HG03066 (cell line): ENCODE data around the gene DDX1.
"Not testable (repeated sequence)": the region's sequence is repeated elsewhere in the genome, so short reads cannot be mapped to it uniquely, and the experiment has no call there.

Source experiments
- ATAC-seq: cut with Tn5 transposase; IDR thresholded peaks from one replicate; pipeline ENCODE4 v1.9.1; 2021; ENCODE audit warnings: low read depth; ENCODE audit not compliant: unreplicated experiment

The DDX1 gene

DNA sequence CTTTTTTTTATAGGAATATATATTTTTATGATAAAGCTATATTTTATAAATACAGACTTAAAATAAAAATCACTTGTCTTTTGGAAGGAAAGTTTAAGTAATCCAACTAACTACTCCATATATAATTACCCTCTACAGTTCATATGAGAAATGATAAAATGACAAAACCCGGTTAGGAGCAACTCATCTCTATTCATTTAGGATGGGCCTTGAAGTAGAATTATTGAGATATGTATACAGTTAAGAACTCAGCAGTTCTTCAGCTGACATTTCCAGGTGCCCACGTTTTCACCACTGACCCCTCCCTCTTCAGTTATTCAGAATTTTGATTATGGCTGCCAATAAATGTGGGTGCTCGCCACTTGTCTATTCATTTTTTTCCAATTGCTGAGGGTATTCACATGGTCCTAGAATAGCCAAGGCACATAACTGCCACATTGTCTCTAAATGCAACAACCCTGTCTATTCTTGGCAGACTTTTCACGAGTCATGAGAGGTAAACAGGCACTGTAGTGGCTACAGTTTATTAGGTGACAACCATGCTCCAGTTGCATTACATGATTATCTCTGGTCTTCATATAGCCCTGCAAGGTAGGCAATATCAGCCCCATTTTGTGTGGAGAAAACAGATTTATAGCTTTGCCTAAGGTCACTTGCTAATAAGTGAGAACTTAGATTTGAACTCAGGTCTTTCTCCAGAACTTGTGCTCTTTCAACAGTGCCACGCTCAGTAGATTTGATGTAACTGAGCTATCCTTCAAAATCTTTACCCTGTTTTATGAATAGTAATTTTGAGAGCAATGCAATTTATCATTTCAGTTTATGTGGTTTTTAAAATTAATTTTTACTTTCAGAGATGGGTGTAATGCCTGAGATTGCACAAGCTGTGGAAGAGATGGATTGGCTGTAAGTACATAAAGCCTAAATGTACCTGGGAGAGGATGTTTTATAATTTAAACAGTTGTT lies 2.9 kb downstream of the DDX1 start:
- ATAC-seq = no peak

DNA sequence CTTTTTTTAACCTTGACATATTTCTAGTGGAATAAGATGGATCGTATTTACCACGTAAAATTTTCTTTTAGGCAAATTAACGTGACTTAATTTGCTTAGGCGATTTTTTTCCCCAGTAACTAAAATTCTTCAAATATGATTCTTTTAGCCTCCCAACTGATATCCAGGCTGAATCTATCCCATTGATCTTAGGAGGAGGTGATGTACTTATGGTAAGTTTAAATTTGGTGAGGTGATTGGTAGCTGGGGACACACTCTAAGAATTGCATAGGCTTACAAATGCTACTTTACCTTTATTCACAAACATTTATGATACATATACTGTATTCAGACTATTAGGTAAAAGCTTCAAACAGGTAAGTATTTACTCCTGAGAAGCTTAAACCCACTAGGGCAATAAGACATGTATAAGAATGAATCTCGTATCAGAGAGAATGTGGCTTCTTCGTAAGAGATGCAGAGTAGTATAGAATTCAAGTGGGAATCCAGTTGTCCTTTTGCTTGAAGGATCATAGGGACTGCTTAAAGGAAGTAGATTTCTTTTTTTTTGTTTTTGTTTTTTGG lies 3.8 kb downstream of the DDX1 start:
- ATAC-seq = no peak

DNA sequence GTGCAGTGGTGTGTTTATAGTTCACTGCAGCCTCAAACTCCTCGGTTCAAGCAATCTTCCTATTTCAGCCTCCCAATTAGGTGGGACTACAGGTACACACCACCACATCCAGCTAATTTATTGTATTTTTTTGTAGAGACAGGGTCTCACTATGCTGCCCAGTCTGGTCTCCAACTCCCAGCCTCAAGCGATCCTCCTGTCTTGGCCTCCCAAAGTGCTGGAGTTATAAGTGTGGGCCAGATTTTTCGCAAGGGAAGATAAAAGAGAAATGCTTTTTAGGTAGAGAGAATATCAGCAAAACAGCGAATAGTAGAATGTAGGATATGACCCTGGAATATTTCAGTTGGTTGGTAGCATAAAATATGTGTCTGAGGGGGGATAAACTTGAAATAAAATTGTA lies 4.3 kb downstream of the DDX1 start:
- no peak for ATAC-seq

DNA sequence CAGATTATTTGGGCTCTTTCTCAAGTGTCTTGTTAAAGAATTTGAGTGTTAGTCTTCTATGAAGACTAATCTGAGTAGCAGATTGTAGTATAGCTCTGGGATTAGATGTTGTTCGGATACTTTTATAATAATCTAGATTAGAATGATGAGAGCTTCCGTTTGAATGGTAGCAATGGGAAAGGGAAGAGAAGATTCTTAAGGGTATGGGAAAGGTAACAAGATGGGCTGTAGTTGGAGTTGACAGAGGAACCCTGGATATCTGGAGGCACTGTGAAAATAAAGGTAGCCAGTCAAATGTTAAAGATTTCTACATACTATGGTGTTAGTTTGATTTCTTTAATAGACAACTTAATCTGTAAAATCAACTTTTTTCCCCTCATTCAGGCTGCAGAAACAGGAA lies 4.7 kb downstream of the DDX1 start:
- ATAC-seq = no peak

DNA sequence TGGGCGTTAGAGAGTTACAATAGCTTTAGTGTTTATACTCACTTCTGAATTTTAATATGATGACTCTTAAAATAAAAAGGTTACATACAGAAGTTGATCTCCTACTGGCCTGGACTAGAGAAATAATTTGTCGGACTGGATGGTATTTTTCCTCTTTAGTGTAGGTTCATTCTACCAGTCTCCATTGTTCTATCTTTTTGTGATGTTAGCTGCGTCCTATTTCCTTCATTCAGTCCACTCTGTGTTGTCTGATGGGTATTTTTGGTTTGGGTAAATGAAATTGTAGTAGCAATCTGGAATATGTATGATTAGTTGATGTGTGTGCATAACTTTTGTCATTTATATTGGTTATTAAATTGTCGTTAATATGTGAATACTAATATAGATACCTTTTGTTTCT lies 5.3 kb downstream of the DDX1 start:
- no peak for ATAC-seq

DNA sequence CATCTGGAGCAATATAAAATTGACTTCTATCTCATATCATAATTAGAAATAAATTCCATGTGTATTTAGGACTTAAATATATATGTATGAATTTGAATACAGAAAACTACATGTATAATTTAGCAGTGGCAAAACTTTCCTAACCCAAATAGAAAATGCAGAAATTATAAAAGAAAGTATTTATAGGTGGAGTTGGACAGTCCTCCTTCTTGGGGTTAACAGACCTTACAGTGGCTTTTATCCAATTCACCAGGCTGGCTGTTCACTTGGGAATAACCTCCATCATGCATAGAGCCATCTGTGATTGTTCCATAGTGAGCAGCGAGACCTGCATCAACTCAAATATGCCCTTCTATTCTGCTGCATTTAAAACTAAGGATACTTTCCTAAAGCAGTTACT lies 8.3 kb downstream of the DDX1 start:
- ATAC-seq = no peak

DNA sequence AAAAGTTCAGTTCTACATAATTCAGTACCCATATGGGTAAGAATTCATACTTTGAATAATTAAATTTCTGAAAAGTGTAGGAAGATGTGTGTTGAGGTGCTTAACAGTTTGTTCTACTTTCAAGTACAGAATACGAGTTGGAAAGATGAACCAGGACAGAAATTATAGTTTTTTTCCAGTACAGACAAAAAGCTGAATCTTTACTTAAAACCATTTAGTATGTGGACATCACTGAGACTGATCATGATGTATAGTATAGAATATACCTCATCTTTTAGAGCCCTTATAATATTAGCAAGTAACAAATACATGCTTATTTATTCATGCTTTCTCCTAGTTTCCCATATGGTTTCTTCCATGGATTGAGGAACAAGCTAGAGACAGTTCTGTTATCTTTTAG lies 10.0 kb downstream of the DDX1 start:
- no peak for ATAC-seq

DNA sequence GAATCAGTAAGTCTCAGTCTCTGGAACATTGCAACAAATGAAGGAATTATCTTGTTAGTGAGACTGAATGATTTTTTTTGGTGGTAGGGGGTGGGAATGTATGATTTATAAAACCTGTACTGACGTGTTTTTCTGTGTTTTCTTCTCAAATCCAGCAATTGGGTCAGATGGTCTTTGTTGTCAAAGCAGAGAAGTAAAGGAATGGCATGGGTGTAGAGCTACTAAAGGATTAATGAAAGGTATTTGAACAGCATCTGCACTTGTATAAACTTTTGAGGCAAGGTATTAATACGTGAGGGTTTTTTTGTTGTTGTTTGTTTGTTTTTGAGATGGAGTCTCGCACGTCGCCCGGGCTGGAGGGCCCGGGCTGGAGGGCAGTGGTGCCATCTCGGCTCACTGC lies 10.7 kb downstream of the DDX1 start:
- no peak for ATAC-seq

DNA sequence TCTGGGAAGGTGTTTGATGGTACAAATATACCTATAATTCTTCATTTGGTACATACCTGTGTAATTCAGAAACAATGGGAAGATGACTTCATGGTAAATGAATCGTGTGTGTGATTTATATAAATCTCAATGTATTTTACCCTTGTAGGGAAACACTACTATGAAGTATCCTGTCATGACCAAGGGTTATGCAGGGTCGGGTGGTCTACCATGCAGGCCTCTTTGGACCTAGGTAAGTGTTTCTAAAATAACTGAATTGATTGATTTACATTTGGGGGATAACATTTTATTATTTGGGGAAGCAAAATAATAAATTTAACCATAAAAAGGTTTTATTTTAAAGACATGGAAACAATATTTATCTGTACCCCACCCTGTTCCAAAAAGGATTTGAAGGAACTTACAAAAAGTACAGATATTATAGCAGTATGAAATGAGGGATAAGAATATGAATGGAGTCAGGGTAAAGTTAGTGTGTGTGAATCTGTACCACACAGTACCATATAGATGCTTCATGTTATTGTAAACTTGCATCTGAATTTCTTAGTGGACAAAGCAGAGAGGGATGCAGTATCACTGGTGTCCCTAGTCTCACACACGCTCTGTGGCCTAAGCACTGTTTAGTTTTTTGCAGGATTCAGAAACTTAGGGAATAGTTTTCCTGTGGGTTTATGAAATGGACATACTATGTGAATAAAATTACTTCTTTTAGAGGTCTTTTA lies 11.5 kb downstream of the DDX1 start:
- ATAC-seq = no peak

DNA sequence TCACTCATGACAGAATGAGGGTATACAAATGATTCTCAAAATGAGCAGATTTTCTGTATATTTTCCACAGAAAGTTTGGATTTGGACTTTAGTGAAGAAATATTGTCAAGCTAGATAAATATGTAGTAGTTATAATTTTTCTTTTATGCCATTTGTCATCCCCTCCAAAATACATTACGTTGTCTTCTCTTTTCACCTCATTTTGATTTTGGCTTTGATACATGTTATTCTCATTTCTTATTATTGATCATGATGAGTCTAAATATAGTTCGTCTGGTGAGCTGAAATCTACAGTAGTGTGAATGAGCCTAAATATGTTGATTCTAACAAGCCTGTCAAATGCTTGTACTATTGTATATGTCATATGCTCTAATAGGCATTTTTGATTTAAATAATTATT lies 12.3 kb downstream of the DDX1 start:
- ATAC-seq = no peak

DNA sequence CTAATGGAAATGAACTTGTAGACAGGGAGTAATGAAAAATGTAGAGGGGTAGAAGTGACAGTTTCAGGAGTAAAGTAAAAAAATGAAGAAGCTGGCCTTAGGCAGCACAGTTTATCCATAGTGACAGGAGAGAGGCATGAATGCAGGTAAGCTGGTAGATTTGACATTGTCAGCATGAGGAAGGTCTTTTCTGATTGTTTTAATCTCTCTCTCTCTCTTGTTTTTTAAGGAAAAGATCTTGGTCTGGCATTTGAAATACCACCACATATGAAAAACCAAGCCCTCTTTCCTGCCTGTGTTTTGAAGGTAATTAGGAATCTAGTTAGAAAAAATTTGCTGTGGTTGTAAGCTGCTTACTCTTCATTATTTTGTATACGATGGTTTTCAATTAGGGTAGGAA lies 14.1 kb downstream of the DDX1 start:
- no peak for ATAC-seq

DNA sequence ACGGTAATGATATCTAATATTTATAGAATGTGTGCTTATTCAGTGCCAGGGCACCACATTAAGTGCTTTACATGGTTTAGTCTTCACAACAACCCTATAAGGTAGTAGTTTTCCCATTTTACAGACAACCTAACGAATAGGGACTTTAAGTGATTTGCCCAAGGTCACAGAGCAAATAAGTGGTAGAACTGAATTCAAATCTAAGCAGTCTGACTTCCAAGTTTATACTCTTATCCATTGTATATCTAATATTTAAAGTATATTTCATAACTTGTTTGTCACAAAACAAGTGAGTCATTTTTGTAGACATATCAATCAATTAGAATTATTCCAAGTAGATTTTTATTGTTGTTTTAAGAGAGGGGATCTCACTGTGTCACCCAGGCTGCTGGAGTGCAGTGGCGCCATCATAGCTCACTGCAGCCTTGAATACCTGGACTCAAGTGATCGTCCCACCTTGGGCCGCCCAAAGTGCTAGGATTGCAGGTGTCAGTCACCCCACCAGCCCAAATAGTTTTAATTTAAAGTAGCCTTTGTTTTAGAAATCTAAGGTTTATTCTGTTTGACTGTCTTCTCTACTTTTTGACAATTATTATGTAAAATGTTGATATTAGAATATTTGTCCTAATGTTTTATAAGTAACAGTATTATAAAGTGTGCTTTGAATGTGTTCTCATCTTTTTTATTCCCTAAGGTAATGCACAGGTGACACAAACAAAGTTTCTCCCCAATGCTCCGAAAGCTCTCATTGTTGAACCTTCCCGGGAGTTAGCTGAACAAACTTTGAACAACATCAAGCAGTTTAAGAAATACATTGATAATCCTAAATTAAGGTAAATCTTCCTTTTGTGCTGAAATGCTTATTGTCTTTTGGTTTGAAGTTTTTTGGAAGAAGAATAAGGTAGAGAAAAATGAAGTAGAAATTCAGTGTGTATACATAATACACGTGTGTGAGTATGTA lies 15.1 kb downstream of the DDX1 start:
- ATAC-seq = no peak

DNA sequence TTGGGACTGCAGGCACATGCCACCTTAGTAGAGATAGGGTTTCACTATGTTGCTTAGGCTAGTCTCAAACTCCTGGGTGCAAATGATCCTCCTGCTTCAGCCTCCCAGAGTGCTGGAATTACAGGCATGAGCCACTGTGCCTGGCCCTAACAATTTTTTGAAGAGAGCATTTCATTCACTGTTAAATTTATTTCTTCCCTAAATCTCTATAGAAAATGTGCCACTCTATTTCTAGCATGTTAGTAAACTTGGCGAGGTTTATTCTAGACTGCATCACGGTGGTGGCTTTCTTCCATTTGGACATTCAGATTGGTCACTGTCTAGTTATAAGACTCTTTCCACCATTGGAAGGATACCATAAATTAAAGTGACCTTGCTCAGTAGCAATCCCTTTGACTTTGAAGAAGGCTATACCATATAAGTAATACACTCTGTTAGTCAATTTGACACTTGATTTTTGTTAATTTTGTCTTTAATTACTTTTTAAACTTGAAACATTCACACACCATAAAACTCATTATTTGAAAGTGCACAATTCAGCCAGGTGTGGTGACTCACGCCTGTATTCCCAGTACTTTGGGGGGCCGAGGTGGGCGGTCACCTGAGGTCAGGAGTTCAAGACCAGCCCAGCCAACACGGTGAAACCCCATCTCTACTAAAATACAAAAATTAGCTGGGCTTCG lies 16.2 kb downstream of the DDX1 start:
- ATAC-seq = no peak

DNA sequence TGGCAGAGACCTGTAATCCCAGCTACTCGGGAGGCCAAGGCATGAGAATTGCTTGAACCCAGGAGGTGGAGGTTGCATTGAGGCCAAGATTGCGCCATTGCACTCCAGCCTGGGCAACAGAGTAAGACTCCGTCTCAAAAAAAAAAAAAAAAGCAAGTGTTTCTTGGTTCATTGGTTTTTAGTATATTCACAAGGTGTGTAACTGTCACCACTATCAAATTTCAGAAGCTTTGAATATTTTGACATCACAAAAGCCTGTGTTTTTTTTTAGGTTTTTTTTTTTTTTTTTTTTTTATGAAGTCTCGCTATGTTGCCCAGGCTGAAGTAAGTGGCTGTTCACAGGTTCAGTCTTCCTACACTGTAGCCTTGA lies 16.7 kb downstream of the DDX1 start:
- no peak for ATAC-seq

DNA sequence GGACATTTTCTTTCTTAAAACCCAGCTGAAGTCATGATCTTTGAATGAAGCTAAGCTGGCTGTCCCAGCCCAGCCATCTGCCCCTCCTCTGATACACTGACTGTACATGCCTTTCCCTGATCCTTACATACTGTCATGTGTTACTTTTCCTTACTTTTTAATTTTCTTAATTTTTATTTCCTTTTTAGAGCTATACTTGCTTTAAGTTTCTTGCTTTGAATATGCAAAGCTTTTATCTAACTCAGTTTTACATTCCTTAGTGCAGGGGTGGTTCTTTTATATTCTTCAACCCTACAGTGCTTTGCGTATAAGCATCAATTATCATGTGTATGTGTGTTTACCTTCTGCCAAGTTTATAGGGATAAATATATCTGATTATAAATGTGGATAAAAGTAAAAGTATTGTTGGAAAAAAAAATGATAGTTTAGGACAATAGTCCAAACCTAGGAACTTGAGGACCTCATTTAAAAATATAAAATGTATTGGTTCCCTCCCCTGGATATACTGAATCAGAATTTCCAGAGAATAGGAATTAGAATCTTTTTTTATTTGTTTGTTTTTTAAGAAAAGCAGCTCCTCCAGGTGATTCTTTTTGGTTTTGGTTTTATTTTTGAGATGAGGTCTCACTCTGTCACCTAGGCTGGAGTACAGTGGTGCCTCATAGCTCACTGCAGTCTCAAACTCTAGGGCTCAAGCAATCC lies 17.8 kb downstream of the DDX1 start:
- no peak for ATAC-seq

DNA sequence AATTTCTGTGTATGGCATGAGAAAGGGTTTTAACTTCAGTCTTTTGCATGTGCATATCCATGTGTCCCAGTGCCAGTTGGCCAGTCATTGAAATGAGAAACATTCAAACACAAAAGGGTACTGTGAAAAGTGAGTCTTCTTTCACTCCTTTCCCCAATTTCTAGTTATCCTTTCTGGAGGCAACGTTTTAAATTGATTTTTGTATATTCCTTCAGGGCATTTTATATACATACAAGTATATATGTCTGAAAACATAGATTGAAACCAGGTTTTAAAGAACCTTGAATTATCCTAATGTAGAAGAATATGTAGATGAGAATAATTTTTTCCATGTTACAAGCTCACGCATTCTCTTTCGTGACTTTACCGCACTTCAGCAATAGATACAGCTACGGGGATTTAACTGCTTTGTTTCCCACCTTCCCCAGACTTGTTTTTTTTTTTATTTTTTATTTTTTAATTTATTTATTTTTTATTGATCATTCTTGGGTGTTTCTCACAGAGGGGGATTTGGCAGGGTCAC lies 18.8 kb downstream of the DDX1 start:
- ATAC-seq = no peak

DNA sequence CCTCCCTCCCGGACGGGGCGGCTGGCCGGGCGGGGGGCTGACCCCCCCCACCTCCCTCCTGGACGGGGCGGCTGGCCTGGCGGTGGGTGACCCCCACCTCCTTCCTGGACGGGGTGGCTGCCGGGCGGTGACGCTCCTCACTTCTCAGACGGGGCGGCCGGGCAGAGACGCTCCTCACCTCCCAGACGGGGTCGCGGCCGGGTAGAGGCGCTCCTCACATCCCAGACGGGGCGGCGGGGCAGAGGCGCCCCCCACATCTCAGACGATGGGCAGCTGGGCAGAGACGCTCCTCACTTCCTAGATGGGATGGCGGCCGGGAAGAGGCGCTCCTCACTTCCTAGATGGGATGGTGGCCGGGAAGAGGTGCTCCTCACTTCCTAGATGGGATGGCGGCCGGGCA lies 20.4 kb downstream of the DDX1 start:
- ATAC-seq = not testable (repeated sequence)

DNA sequence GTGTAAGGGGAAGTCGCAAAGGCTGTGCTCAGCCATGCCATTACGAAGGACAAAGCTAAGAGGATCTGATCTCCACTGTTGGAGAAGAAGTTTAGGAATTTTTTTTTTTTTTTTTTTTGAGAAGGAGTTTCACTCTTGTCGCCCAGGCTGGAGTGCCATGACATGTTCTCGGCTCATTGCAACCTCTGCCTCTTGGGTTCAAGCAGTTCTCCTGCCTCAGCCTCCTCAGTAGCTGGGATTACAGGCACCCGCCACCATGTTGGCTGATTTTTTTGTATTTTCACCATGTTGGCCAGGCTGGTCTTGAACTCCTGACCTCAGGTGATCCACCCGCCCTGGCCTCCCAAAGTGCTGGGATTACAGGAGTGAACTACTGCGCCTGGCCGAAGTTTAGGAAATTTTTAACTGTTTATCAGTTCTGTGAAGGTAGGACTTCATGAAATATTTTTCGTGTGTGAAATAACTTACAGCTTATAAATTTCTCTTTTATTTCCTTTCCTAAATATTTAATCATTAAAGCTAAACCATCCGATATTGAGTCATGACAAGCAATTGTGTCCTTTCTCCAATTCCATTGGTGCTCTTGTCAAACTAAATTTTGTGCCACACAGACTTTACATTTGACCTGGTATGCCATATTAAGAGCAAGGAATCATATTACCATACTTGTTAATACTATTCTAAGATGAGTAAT lies 22.2 kb downstream of the DDX1 start:
- no peak for ATAC-seq
